ENCODE measurements around the gene ISM1.

ISM1 gene

GRCh38 chr20:13283869-13284829 is 63.1 kb downstream of the ISM1 start:
- DNase-seq = no peak

- DNase-seq = no peak
Observed at GRCh38 chr20:13284830-13285229, 63.8 kb downstream of the ISM1 start.

GRCh38 chr20:13285408-13285807 is 64.3 kb downstream of the ISM1 start:
- DNase-seq = no peak

- no peak for DNase-seq
Observed at GRCh38 chr20:13286052-13286451, 65.0 kb downstream of the ISM1 start.

GRCh38 chr20:13286607-13287006 is 65.5 kb downstream of the ISM1 start:
- DNase-seq = no peak

GRCh38 chr20:13288357-13288756 is 67.3 kb downstream of the ISM1 start:
- no peak for DNase-seq

GRCh38 chr20:13289031-13289430 is 68.0 kb downstream of the ISM1 start:
- DNase-seq = no peak

- no peak for DNase-seq
Observed at GRCh38 chr20:13290724-13291123, 69.7 kb downstream of the ISM1 start.

GRCh38 chr20:13291157-13291556 is 70.1 kb downstream of the ISM1 start:
- DNase-seq = no peak

- DNase-seq = no peak
Observed at GRCh38 chr20:13292201-13292885, 71.3 kb downstream of the ISM1 start.

GRCh38 chr20:13294522-13294921 is 73.4 kb downstream of the ISM1 start:
- no peak for DNase-seq

GRCh38 chr20:13295637-13296036 is 74.6 kb downstream of the ISM1 start:
- DNase-seq = no peak

GRCh38 chr20:13296070-13296469 is 75.0 kb downstream of the ISM1 start:
- DNase-seq = no peak

GRCh38 chr20:13297147-13297899 is 76.2 kb downstream of the ISM1 start:
- DNase-seq = no peak

GRCh38 chr20:13298692-13299373 is 77.8 kb downstream of the ISM1 start:
- DNase-seq = no peak

- DNase-seq = no peak
Observed at GRCh38 chr20:13299401-13299800, 78.3 kb downstream of the ISM1 start.

GRCh38 chr20:13301596-13301995 is 80.5 kb downstream of the ISM1 start:
- no peak for DNase-seq

GRCh38 chr20:13302647-13303450 is 81.8 kb downstream of the ISM1 start:
- no peak for DNase-seq

- no peak for DNase-seq
Observed at GRCh38 chr20:13305284-13305683, 84.2 kb downstream of the ISM1 start.

- no peak for DNase-seq
Observed at GRCh38 chr20:13307562-13308163, 86.6 kb downstream of the ISM1 start.

GRCh38 chr20:13312300-13312699 is 91.2 kb downstream of the ISM1 start:
- DNase-seq = no peak

Data from femur (tissue), 1 donor.